H1 (cell line): ENCODE measurements around the gene IL1R1. TPM values are rescaled to one million over a fixed set of nuclear protein-coding genes. Genes with fewer than 3 reads are reported as not detected.
A peak's percentile ranks its signal among the peaks of the same experiment; 100 is the strongest.

Source experiments
- CTCF ChIA-PET: fragments of 300-600 bp; sonication (Branson Sonifier 250); formaldehyde crosslinking; loops from one replicate; lab custom pipeline; 2021; ENCODE audit not compliant: partially characterized antibody; lab: Charles Lee
- POLR2A ChIA-PET: fragments of 300-600 bp; sonication (Branson Sonifier 250); formaldehyde crosslinking; loops from one replicate; lab custom pipeline; 2021; ENCODE audit warnings: inconsistent platforms; ENCODE audit not compliant: partially characterized antibody; lab: Charles Lee
- DNase-seq, 2 experiments: peaks; one replicate each; pipeline versions ENCODE4 v3.0.0 to v3.0.0-alpha.2; 2010 to 2022; ENCODE audit warnings: low spot score in 2 of 2, low read depth in 1 of 2, mixed read lengths in 1 of 2
- FAIRE-seq: peaks from 2 replicates; lab custom pipeline; 2011; peaks lifted over from hg19 to GRCh38; lab: Jason Lieb, UNC
- H2AFZ ChIP-seq: 2 replicates; pipeline ENCODE4 v1.8.1; 2012; ENCODE audit warnings: low read length, inconsistent platforms
- H2AK5ac ChIP-seq: 2 replicates; pipeline ENCODE4 v1.6.1; 2013; ENCODE audit warnings: low read depth, low read length
- H2BK120ac ChIP-seq: replicated peaks from 2 replicates; pipeline ENCODE3; 2013; ENCODE audit warnings: low read depth, low read length, inconsistent platforms
- H2BK12ac ChIP-seq: 2 replicates; pipeline ENCODE4 v1.6.1; 2013; ENCODE audit warnings: low read depth, low read length
- H2BK15ac ChIP-seq: 2 replicates; pipeline ENCODE4 v1.6.1; 2013; ENCODE audit warnings: low read length
- H2BK20ac ChIP-seq: 2 replicates; pipeline ENCODE4 v1.6.1; 2013; ENCODE audit warnings: low read length
- H2BK5ac ChIP-seq: 2 replicates; pipeline ENCODE4 v1.6.1; 2013; ENCODE audit warnings: low read depth, low read length
- H3K14ac ChIP-seq: 2 replicates; pipeline ENCODE4 v1.6.1; 2013; ENCODE audit warnings: inconsistent platforms; ENCODE audit not compliant: insufficient read length
- H3K18ac ChIP-seq: 2 replicates; pipeline ENCODE4 v1.6.1; 2013; ENCODE audit warnings: low read length; ENCODE audit errors: extremely low read depth
- H3K23ac ChIP-seq: 2 replicates; pipeline ENCODE4 v1.6.1; 2013; ENCODE audit warnings: inconsistent platforms; ENCODE audit not compliant: insufficient read length
- H3K23me2 ChIP-seq: 2 replicates; pipeline ENCODE4 v1.6.1; 2013; ENCODE audit warnings: low read depth, low read length
- H3K27ac ChIP-seq: 2 replicates; pipeline ENCODE4 v1.6.1; 2011; ENCODE audit warnings: low read depth, low read length, inconsistent platforms
- H3K27me3 ChIP-seq, 4 experiments: replicated peaks in 1 of 4; 1 replicate in 1 of 4; 2 replicates in 3 of 4; pipeline versions ENCODE4 v1.6.1 to v1.8.1; 2011 to 2013; ENCODE audit warnings: low read length in 3 of 4, mild to moderate bottlenecking in 3 of 4, inconsistent platforms in 2 of 4, mixed read lengths in 2 of 4, moderate library complexity in 1 of 4; ENCODE audit not compliant: control insufficient read depth in 3 of 4, insufficient read depth in 3 of 4; ENCODE audit errors: extremely low read depth in 1 of 4
- H3K36me3 ChIP-seq, 4 experiments: 2 replicates each; pipeline versions ENCODE4 v1.6.1 to v1.8.1; 2011 to 2013; ENCODE audit warnings: mild to moderate bottlenecking in 4 of 4, low read length in 3 of 4, moderate library complexity in 2 of 4, control low read depth in 1 of 4, inconsistent platforms in 1 of 4; ENCODE audit not compliant: insufficient read depth in 4 of 4, control insufficient read depth in 2 of 4
- H3K4ac ChIP-seq: replicated peaks from 2 replicates; pipeline ENCODE3; 2013; ENCODE audit warnings: low read length, low read depth, mixed read lengths, inconsistent platforms; ENCODE audit not compliant: insufficient read length
- H3K4me1 ChIP-seq, 4 experiments: replicated peaks in 1 of 4; 1 replicate in 1 of 4; 2 replicates in 3 of 4; pipeline versions ENCODE4 v1.6.1 to v1.8.1; 2011 to 2013; ENCODE audit warnings: low read length in 3 of 4, inconsistent platforms in 2 of 4, mixed read lengths in 1 of 4; ENCODE audit not compliant: insufficient read depth in 4 of 4, control insufficient read depth in 3 of 4
- H3K4me2 ChIP-seq, 2 experiments: 2 replicates each; pipeline versions ENCODE4 v1.6.1 to v1.8.1; 2011 to 2013; ENCODE audit warnings: low read depth in 2 of 2, low read length in 2 of 2, control low read depth in 1 of 2, inconsistent platforms in 1 of 2, mild to moderate bottlenecking in 1 of 2; ENCODE audit not compliant: insufficient read depth in 1 of 2
- H3K4me3 ChIP-seq, 4 experiments: fragments of 200-600, 300-600 bp in 1 of 4; sonication (generic), shearing (Covaris generic), sonication (Bioruptor Twin) in 1 of 4; 2 replicates each; pipeline versions ENCODE4 v1.5.1 to v1.8.1; 2011 to 2016; ENCODE audit warnings: low read length in 4 of 4, low read depth in 3 of 4, control low read depth in 2 of 4, inconsistent platforms in 2 of 4, mild to moderate bottlenecking in 2 of 4, mixed read lengths in 1 of 4, moderate library complexity in 1 of 4; ENCODE audit not compliant: insufficient read depth in 2 of 4; ENCODE audit errors: extremely low read depth in 1 of 4
- H3K56ac ChIP-seq: replicated peaks from 2 replicates; pipeline ENCODE3; 2013; ENCODE audit warnings: low read depth, mild to moderate bottlenecking, mixed read lengths, low read length, inconsistent platforms; ENCODE audit not compliant: insufficient read length
- H3K79me1 ChIP-seq: 2 replicates; pipeline ENCODE4 v1.6.1; 2013; ENCODE audit warnings: low read depth, low read length, control low read depth
- H3K79me2 ChIP-seq, 2 experiments: 2 replicates each; pipeline versions ENCODE4 v1.6.1 to v1.8.1; 2012 to 2013; ENCODE audit warnings: low read length in 2 of 2, mild to moderate bottlenecking in 2 of 2, inconsistent platforms in 1 of 2; ENCODE audit not compliant: insufficient read depth in 2 of 2, control insufficient read depth in 1 of 2
- H3K9ac ChIP-seq, 4 experiments: replicated peaks in 1 of 4; 1 replicate in 1 of 4; 2 replicates in 3 of 4; pipeline versions ENCODE4 v1.6.1 to v1.8.1; 2011 to 2013; ENCODE audit warnings: low read depth in 3 of 4, low read length in 3 of 4, control low read depth in 2 of 4, mild to moderate bottlenecking in 2 of 4, moderate library complexity in 2 of 4, inconsistent platforms in 1 of 4; ENCODE audit errors: extremely low read depth in 1 of 4
- H3K9me3 ChIP-seq, 2 experiments: 2 replicates each; pipeline versions ENCODE4 v1.6.1 to v1.8.1; 2012 to 2013; ENCODE audit warnings: mild to moderate bottlenecking in 2 of 2, moderate library complexity in 2 of 2, control low read depth in 1 of 2, inconsistent platforms in 1 of 2, low read depth in 1 of 2, low read length in 1 of 2, mixed read lengths in 1 of 2; ENCODE audit not compliant: insufficient read depth in 2 of 2
- H4K20me1 ChIP-seq, 2 experiments: replicated peaks in 1 of 2; 2 replicates each; pipeline versions ENCODE3 to v1.8.1; 2011 to 2013; ENCODE audit warnings: inconsistent platforms in 2 of 2, low read length in 2 of 2, mild to moderate bottlenecking in 1 of 2; ENCODE audit not compliant: insufficient read depth in 2 of 2, control insufficient read depth in 1 of 2
- H4K5ac ChIP-seq: 2 replicates; pipeline ENCODE4 v1.6.1; 2013; ENCODE audit warnings: low read length, low read depth, mixed read lengths, inconsistent platforms; ENCODE audit not compliant: insufficient read length
- H4K8ac ChIP-seq: 2 replicates; pipeline ENCODE4 v1.8.0; 2013; ENCODE audit warnings: mild to moderate bottlenecking, moderate library complexity, low read length, inconsistent platforms; ENCODE audit not compliant: insufficient read depth; ENCODE audit errors: extremely low read depth
- H4K91ac ChIP-seq: replicated peaks from 2 replicates; pipeline ENCODE3; 2013; ENCODE audit warnings: low read length, mixed read lengths, inconsistent platforms; ENCODE audit not compliant: insufficient read length
- EGR1 ChIP-seq: IDR thresholded peaks from 2 replicates; pipeline ENCODE4 v1.6.1; 2011; ENCODE audit warnings: low read depth, low read length, borderline replicate concordance
- POLR2A ChIP-seq, 2 experiments: IDR thresholded peaks; 1 replicate in 1 of 2; 2 replicates in 1 of 2; pipeline ENCODE4 v1.6.1; 2011; ENCODE audit warnings: low read depth in 2 of 2, low read length in 2 of 2, mild to moderate bottlenecking in 2 of 2; ENCODE audit errors: control extremely low read depth in 1 of 2
- RBBP5 ChIP-seq: IDR thresholded peaks from 2 replicates; pipeline ENCODE4 v1.7.1; 2012; ENCODE audit warnings: low read depth, mild to moderate bottlenecking, inconsistent platforms, low read length, moderate library complexity, borderline replicate concordance
- SUZ12 ChIP-seq: fragments of 200-600 bp; sonication (generic); IDR thresholded peaks from 2 replicates; pipeline ENCODE4 v1.6.1; 2012; ENCODE audit warnings: mild to moderate bottlenecking, inconsistent platforms, low read length, moderate library complexity, mixed read lengths
- WGBS, 2 experiments: shearing (Covaris generic) in 1 of 2; methylation state at CpG; one replicate each; pipeline versions ENCODE4 v1.1.6 to v1.1.7; 2013 to 2015; ENCODE audit warnings: low lambda C conversion rate in 2 of 2, mixed read lengths in 2 of 2, inconsistent platforms in 1 of 2, low coverage in 1 of 2, missing lambda C conversion rate in 1 of 2; ENCODE audit not compliant: insufficient replicate concordance in 2 of 2, insufficient coverage in 1 of 2, insufficient read length in 1 of 2; ENCODE audit errors: extremely low coverage in 1 of 2, missing lambda C conversion rate in 1 of 2; 5-methylcytosine and 5-hydroxymethylcytosine counted together
- long read RNA-seq, 2 experiments: library from RNA in 1 of 2; library from capped mRNA in 1 of 2; stranded (forward); transcript quantifications; one replicate each; pipeline ENCODE4 v2.0.0, GENCODE V29; 2021; ENCODE audit warnings: inconsistent platforms in 1 of 2
- polyA minus RNA-seq, 3 experiments: library from RNA; depleted of rRNA, polyadenylated mRNA; stranded (reverse); fragments of >200 nt; gene quantifications; 1 replicate in 2 of 3; 2 replicates in 1 of 3; pipeline ENCODE4 v1.2.3, GENCODE V29; 2011
- polyA plus RNA-seq, 7 experiments: library from polyadenylated mRNA; depleted of rRNA in 3 of 7; stranded (reverse) in 5 of 7; unstranded in 2 of 7; fragments of >200 nt in 5 of 7; fragments of 200-250 nt in 2 of 7; gene quantifications; 1 replicate in 5 of 7; 2 replicates in 1 of 7; 4 replicates in 1 of 7; pipeline versions ENCODE4 v1.2.1 to v1.2.3, GENCODE V29; 2011 to 2013; ENCODE audit warnings: missing spikeins in 2 of 7, mixed read lengths in 2 of 7
- total RNA-seq: library from RNA; stranded (reverse); fragmentation: NEBNext Ultra II Directional; extraction: Animal tissue kit (Norgen Biotek cat#: 25700); gene quantifications from 2 replicates; pipeline ENCODE4 v1.2.1, GENCODE V29; 2021
- TF ChIP-seq, protein P1 (sequence below): IDR thresholded peaks from 2 replicates; pipeline ENCODE4 v1.6.1; 2012; ENCODE audit warnings: inconsistent platforms

IL1R1 gene, protein sequence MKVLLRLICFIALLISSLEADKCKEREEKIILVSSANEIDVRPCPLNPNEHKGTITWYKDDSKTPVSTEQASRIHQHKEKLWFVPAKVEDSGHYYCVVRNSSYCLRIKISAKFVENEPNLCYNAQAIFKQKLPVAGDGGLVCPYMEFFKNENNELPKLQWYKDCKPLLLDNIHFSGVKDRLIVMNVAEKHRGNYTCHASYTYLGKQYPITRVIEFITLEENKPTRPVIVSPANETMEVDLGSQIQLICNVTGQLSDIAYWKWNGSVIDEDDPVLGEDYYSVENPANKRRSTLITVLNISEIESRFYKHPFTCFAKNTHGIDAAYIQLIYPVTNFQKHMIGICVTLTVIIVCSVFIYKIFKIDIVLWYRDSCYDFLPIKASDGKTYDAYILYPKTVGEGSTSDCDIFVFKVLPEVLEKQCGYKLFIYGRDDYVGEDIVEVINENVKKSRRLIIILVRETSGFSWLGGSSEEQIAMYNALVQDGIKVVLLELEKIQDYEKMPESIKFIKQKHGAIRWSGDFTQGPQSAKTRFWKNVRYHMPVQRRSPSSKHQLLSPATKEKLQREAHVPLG
- 0.34 and 0.46 TPM in 2 replicates for total RNA-seq
- 0.19 and 0.47 TPM in 2 replicates for polyA plus RNA-seq (2011; rRNA removed)
- 0.26 TPM for polyA plus RNA-seq (2011; cell fraction: cytosol; rRNA removed)
- polyA plus RNA-seq (2011; cell fraction: nucleus; rRNA removed), result 0.27 TPM
- 0.07 to 0.39 TPM (median 0.13 TPM) in 4 replicates for polyA plus RNA-seq (2012, experiment 1 of 2)
- polyA plus RNA-seq (2012, experiment 2 of 2), result not detected
- 0.45 TPM for polyA plus RNA-seq (2013, experiment 1 of 2)
- polyA plus RNA-seq (2013, experiment 2 of 2), result 0.28 TPM
- 0.22 and 0.28 TPM in 2 replicates for polyA minus RNA-seq (2011; rRNA and poly(A)+ RNA removed)
- polyA minus RNA-seq (2011; cell fraction: cytosol; rRNA and poly(A)+ RNA removed), result not detected
- 0.50 TPM for polyA minus RNA-seq (2011; cell fraction: nucleus; rRNA and poly(A)+ RNA removed)
- long read RNA-seq, experiment 1, result 0 reads
- long read RNA-seq, experiment 2, result 0 reads

DNA sequence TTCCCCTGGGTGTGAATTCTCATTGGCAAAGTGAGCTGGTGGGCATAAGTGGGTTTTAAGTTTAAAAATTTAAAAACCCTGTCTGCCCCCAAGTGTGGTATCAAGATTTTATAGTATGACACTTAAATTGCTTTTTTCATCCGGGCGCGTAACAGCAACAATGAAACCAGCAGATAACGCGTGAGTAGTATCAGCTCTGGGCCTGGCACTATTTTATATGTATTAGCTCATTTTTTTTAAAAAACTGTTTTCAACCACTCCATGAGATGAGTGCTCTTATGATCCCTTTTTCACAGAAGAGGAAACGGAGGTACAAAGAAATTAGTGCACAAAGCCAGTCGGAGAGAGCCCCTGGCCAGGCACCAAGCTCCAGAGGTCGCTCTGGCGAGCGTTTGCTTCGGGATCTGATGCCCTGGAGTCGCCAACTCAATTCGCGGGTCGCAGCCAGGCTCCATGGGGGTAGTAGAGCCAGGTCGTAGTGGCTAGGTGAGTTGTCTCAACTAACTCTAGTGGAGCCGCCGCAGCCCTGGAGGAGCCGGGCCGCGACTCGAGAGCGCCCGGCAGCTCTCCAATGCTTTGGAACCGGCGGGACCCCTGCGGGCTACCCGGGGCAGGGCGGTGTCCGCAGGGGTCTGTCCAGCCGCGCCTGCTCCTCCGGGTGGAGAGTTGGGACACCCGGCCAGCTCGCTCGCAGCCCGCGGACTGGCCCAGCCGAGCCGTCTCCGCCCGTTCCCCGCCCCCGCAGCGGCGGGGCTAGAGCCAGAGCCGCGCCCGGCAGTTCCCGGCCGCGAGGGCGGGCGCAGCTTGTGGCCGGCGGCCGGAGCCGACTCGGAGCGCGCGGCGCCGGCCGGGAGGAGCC, at the start of gene IL1R1:
TSS of gene IL1R1 (plus strand) at position 777 of the 859 bp plus-strand sequence. CDS start 14,979 bp downstream, outside the sequence.
- Histone ChIP-seq H3K23me2 (peaks cover 4% of the 10 kb centered on the region), H3K9ac (peak within 1 kb of the TSS in 3 of 4 experiments; percentile 20 to 47 (median 27); a peak in 4 of 7 replicates), H3K23ac (peak within 1 kb of the TSS; percentile 73), H2BK120ac (no peak within 1 kb of the TSS), H3K56ac (no peak within 1 kb of the TSS), H2BK5ac (no peak within 1 kb of the TSS), H4K5ac (no peak within 1 kb of the TSS), H4K91ac (no peak within 1 kb of the TSS), H3K36me3 (no peaks in the 10 kb centered on the region), H2AFZ (peak within 1 kb of the TSS; percentile 93), H2BK12ac (0 out of 2 replicates have a peak within 1 kb of the TSS, but pooled peaks have one; percentile 68), H4K8ac (peak within 1 kb of the TSS; percentile 78; the same call in 1 of the 2 replicates), H3K9me3 (peaks cover 3 to 8% of the 10 kb centered on the region in 2 experiments; a peak in 2 of 4 replicates), H2BK15ac (peak within 1 kb of the TSS; percentile 97; the same call in 1 of the 2 replicates), H3K4me2 (peak within 1 kb of the TSS; percentile 65 to 81), H3K18ac (peak within 1 kb of the TSS; percentile 38; the same call in 1 of the 2 replicates), H3K27me3 (peaks cover 6 to 37% (median 25%) of the 10 kb centered on the region in 4 experiments), H3K4me3 (peak within 1 kb of the TSS; percentile 32 to 71 (median 59)), H3K4me1 (peaks cover 0 to 8% (median under 1%) of the 10 kb centered on the region in 4 experiments; a peak in 4 of 7 replicates), H3K4ac (no peak within 1 kb of the TSS), H3K79me2 (no peaks in the 10 kb centered on the region), H3K14ac (no peak within 1 kb of the TSS), H4K20me1 (no peaks in the 10 kb centered on the region), H3K27ac (no peak within 1 kb of the TSS), H3K79me1 (no peaks in the 10 kb centered on the region), H2AK5ac (no peak within 1 kb of the TSS), H2BK20ac (no peak within 1 kb of the TSS)
- ChIA-PET POLR2A (interaction anchor here (1.0 to 1.4 kb wide), 2 partner anchors 12 to 30 kb away, joined by 3 to 4 read pairs; no protein-coding TSS in a partner anchor), CTCF (interaction anchor here (0.7 to 1.9 kb wide), 11 partner anchors 9 to 122 kb away, joined by 3 to 11 read pairs (median 3); no protein-coding TSS in a partner anchor)
- FAIRE-seq, result no peak
- peak in 1 of 2 experiments; percentile 74 for DNase-seq
- WGBS, 2 experiments, result 8% methylated on average over 65 of the region's 65 CpGs; no CpG with 5 or more reads in 1 of the 2 experiments
- TF ChIP-seq, protein P1, sequence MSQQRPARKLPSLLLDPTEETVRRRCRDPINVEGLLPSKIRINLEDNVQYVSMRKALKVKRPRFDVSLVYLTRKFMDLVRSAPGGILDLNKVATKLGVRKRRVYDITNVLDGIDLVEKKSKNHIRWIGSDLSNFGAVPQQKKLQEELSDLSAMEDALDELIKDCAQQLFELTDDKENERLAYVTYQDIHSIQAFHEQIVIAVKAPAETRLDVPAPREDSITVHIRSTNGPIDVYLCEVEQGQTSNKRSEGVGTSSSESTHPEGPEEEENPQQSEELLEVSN, result 0 out of 2 replicates have a peak, but pooled peaks have one; percentile 24
- TF ChIP-seq POLR2A (IDR thresholded peaks at IDR 0.05; ENCODE audit: control extremely low read depth in 1 of 2, low read depth in 2 of 2, low read length in 2 of 2), result peak in 1 of 2 experiments; percentile 39; a peak in 1 of 3 replicates
- TF ChIP-seq SUZ12, result peak; percentile 38; the same call in 1 of the 2 replicates
- peak; percentile 81; the same call in 1 of the 2 replicates for TF ChIP-seq RBBP5
- peak; percentile 93; the same call in 1 of the 2 replicates for TF ChIP-seq EGR1
